NCI-H446 treated with DMSO at 0.1 percent for 48 hours (cell line): ENCODE results near the gene KANK2.
"Not testable (repeated sequence)": the region's sequence is repeated elsewhere in the genome, so short reads cannot be mapped to it uniquely, and the experiment has no call there.

Experiments used
- DNase-seq: peaks from one replicate; lab custom pipeline; 2025; lab: John Stamatoyannopoulos, UW

KANK2 gene

GRCh38 chr19:11172576-11172975, 24.8 kb downstream of the KANK2 start:
- DNase-seq, result no peak

DNA sequence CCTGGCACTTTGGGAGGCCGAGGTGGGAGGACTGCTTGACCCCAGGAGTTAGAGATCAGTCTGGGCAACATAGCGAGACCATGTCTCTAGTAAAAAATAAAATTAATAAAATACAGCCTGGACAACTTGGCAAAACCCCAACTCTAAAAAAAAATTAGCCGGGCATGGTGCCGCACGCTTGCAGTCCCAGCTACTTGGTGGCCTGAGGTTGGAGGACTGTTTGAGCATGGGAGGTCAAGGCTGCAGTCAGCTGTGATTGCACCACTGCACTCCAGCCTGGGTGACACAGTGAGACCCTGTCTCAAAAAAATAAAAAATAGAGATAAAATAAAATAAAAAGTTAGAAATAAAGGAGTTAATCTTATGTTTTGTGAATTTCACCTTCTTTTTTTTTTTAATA, 26.2 kb downstream of the KANK2 start:
- no peak for DNase-seq

- DNase-seq, result no peak
Measured at GRCh38 chr19:11169896-11170678, 27.3 kb downstream of the KANK2 start.

- no peak for DNase-seq
Measured at GRCh38 chr19:11168568-11168967, 28.8 kb downstream of the KANK2 start.

- DNase-seq, result no peak
Measured at GRCh38 chr19:11166281-11167142, 30.8 kb downstream of the KANK2 start.

GRCh38 chr19:11165486-11166030, 31.8 kb downstream of the KANK2 start:
- no peak for DNase-seq

- peak; percentile 43 for DNase-seq
Measured at GRCh38 chr19:11164879-11165406, 32.4 kb downstream of the KANK2 start.

- DNase-seq, result no peak
Measured at GRCh38 chr19:11164296-11164695, 33.0 kb downstream of the KANK2 start.

- DNase-seq, result not testable (repeated sequence)
Measured at GRCh38 chr19:11160440-11160768, 36.9 kb downstream of the KANK2 start.

DNA sequence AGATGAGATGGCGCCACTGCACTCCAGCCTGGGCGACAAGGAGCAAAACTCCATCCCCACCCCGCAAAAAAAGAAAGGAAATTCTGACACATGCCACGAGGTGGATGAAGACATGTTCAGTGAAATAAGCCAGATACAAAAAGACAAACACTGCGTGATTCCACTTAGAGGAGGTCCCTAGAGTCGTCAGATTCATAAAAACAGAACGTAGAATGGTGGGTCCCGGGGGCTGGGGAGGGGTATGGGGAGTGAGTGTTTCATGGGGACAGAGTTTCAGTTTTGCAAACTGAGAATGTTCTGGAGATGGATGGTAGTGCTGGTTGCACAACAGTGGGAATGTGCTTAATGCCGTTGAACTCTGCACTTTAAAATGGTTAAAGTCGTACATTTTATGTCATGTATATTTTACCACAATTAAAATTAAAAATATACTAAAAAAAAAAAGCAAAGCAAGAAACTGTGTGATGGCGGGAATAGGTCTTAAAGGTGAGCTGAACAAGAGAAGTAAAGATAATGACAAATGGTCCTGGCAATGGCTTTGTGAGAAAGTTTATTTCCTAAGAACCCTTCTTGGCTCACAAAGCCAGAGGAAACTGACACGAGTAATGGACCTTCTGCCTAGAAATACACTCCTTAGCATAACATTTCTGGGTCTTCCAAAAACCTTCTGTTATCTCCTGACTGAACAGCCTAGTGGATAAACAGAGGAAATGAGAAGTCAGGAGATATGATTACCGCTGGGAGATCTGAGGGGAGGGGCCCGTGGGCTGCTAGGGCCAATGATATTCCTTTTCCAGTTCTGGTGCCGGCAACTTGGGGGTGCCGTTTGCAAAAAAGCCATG, 37.5 kb downstream of the KANK2 start:
- DNase-seq, result no peak

DNA sequence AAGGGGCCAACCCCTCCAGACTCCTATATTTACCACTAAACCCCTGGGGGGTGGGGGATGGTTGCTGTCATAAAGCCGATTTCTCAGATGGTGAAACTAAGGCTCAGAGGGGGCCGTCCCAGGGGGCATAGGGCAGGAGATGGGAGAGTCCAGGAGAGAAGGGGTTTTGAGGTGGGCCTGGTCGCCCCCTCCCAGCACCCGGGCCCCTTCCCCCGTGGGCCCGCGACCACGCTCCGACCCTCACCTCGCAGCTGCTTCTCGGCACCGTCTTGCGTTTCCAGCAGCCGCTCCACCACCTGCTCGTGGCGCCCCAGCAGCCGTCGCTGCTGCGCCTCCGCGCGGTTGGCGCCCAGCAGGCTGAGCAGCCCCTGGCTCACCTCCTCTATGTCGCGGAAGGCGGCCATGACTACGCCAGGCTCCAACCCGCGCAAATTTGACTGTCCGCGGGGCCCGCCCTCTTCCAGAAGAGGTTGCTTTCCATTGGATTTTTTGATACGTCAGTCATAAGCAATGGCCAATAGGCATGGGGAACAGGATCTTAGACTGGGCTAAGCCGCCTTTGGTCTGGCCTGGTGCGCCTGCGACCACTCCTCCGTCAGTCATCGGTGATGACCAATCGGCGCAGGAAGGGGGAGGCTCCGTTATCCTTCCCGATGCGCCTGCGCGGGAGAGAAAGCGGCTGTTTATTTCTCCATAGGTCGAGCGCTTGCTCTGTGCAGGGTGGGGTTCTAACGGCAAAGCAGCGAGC, 41.8 kb downstream of the KANK2 start, which contains the start of gene SPC24:
SPC24 (minus strand) TSS at position 410 of the 748 bp plus-strand sequence; CDS start at position 404, 6 bp downstream.
- peak; percentile 99 for DNase-seq

DNA sequence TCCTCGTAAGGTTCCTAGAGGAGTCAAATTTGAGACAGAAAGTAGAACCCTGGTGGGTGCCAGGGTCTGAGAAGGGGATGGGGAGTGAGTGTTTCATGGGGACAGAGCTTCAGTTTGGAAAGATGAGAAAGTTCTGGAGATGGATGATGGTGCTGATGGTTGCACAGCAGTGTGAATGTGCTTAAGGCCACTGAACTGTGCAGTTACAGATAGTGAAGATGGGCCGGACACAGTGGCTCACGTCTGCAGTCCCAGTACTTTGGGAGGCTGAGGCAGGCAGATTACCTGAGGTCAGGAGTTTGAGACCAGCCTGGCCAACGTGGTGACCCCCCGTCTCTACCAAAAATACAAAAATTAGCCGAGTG, 42.7 kb downstream of the KANK2 start:
- DNase-seq, result no peak

DNA sequence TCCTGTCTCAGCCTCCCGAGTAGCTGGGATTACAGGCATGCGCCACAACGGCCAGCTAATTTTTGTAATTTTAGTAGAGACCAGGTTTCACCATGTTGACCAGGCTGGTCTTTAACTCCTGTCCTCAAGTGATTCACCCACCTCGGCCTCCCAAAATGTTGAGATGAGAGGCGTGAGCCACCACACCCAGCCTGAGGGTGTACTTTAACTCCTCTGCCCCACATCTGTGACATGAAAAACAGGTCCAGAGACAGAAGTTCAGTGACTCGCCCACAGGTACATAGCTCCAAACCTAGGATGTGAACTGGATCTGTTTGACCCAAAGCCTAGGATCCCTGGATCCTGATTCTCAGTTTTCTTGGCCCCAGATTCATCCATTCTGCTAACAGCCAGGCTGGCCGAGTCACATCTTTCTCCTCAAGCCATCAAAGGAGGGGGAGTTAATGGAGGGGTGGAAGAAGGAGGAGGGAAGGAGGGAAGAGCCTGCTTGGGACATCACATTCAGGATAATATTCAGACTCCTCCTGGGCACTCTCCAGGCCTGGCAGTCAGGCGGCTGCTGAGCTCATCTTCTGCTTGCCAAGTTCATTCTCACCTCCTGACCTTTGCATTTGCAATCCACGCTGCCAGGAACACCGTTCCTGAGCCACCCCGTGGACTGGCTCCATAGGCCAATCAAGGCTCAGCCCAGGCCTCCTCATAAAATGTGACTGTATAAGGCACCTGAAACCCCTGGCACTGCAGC, 44.9 kb downstream of the KANK2 start:
- DNase-seq, result peak; percentile 40

GRCh38 chr19:11151181-11151580, 46.2 kb downstream of the KANK2 start:
- DNase-seq, result no peak

DNA sequence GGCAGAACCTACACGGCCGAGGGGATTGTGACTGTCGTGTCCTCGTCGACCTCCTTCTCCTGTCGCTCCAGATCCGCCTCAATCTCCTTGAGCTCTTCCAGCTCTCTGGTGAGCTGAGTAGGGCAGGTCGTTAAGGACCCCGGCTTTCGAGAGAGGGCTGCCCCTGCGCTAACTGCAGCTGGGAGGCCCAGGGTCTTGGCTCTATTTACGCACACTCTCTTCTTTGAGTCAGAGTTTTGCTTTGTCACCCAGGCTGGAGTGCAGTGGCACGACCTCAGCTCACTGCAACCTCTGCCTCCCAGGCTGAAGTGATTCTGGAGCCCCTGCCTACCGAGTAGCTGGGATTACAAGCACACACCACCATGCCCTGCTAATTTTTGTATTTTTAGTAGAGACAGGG, 49.3 kb downstream of the KANK2 start:
- DNase-seq, result no peak

- no peak for DNase-seq
Measured at GRCh38 chr19:11145536-11145924, 51.8 kb downstream of the KANK2 start.

DNA sequence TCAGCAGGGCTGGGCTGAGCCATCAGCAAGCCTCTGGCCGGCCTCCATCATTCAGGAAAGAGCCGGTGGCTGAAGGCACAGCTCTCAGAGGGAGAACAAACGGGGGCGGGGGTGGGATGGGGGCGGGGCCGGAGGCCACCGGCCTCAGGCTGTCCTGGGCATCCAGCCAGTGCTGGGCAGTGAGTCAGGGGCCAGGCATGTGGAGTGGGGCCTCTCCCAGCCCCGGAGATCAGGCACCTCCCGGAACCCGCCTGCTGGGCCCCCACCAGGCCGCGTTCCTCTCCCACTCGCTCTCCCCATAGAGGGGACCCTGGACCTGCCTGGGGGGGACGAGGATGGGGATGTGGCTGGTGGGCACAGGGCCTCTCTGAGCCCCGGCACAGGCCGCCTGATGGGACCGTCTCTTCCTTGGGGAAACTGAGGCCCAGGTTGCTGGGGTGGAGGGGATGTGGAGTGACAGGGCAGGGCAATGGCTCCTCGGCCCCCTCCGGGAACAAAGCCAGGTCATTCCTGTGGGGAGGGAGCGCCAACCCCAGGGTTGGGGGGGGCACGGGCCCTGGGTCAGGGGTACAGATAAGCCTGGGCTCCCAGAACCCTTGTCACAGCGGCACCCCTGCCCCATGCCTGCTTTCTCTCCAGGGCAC, 54.7 kb downstream of the KANK2 start:
- DNase-seq, result peak; percentile 25

DNA sequence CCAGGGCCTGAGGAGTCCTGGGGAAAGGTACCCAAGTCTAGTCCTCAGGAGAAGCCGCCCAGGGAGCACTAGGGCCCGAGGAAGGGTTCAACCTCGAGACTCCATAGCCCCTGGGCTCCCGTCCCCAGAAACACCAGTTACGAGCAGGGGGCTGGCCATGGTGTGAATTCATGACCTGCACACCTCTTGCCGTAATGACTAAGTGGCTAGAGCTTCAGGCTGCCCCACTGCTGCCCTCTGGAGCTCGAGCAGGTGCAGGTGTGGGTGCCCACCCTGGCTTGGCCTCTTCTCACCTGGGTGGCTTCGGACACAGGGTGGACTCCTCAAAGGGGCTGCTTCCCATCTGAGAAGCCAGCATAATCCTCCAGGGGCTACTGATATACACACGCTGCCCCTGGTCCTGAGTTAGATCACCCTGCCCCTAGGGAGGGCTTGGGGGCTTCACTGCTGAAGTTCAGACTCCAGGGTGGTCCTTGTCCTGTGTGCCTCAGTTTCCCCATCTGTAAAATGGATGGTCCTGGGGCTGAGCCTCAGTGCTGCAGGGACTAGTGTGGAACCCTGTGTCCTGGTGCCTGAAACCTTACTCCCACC, 55.3 kb downstream of the KANK2 start:
- no peak for DNase-seq

DNA sequence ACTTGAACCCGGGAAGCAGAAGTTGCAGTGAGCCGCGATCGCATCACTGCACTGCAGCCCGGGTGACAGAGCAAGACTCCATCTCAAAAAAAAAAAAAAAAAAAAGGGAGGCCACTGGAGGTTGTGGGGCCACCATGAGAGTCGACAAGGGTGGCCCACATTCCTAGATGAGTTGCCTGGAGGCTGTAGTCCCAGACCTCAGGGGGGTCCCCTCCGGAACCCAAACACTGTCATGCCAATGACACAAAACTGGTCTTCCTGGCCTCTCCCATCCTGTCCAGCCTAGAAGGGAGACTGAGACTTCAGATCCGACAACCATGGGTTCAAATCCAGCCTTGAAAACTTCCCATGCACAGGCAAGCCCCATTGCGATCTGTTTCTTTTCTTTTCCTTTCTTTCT, 56.4 kb downstream of the KANK2 start:
- DNase-seq, result no peak
